Embryonic facial prominence (tissue), 1 donor: ENCODE data around the gene RARA.

Experiments used
- DNase-seq: peaks from one replicate; pipeline ENCODE4 v3.0.0-alpha.2; 2016; ENCODE audit errors: extremely low spot score

Gene RARA

DNA sequence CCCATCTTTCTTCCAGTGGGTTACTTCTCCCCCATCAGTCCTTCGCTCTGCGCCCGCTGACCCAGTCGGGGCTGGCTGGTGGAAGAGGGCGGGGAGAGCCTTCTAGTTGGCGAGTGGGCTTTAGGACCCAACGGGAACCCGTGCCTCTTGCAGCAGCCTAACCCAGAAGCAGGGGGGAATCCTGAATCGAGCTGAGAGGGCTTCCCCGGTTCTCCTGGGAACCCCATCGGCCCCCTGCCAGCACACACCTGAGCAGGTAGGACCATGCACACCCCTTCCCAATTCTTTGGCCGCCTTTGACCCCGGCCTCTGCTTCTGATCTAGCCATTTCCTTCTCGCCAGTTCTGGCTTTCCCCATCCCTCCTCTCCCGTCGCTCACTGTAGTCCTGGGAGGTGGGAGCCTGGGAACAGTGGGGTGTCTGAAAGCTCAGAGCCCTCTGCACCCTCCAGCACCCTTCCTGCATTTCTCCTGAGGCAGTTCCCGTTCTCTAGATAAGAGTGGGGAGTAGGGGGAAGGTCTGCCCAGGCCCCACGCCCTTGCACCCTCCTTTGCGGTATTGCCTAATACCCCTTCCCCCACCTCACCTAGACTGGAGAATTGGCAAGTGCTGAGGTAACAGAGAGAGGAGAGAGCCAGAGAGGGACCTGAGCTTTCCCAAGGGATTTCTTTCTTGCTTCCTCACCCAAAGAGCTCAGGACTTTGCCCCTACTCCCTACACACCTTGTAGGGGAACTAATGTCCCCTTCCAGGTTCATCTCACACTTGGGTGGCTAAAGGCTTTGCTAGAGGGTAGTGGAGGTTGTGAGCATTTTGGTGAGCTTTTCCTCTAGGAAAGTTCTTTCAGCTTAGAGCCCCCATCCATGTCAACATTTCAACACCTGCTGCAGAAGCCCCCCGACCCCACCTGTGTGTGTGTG is at the start of gene RARA:
TSS of gene RARA (plus strand) at position 150 of the 918 bp plus-strand sequence. CDS start 22,039 bp downstream, outside the sequence.
- no peak for DNase-seq

DNA sequence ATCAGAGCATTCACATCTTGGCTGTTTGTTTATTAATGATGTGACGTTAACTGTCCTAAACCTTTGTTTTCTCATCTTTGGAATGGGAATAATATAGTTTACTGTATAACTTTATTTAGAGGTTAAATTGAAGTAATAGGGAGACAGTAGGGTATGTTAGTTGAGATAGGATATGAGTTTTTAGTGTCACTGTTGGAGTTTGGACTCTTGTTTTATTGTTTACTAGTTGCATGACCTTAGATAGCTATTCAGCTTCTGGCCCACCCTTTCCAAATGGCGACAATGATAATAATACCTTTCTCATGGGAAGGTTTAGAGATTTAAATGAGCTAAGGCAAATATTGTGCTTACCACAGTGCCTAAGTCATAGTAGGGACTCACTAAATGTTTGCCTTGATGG is 49.5 kb upstream of the RARA start:
- no peak for DNase-seq

DNA sequence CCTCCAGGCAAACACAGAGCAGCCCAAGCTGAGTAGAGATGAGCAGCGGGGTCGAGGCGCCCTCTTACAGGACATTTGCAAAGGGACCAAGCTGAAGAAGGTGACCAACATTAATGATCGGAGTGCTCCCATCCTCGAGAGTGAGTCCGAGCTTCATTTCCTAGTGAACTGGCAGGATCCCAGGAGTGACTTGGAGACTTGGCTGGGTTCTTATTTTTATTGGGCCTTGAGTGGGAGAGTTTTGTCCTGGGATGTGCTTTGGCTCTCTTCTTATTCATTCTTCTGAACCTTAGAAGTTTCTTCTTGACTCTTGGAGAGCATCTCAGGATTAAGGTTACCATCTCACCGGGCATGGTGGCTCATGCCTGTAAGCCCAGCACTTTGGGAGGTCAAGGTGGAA is 48.5 kb upstream of the RARA start:
- DNase-seq = no peak

DNA sequence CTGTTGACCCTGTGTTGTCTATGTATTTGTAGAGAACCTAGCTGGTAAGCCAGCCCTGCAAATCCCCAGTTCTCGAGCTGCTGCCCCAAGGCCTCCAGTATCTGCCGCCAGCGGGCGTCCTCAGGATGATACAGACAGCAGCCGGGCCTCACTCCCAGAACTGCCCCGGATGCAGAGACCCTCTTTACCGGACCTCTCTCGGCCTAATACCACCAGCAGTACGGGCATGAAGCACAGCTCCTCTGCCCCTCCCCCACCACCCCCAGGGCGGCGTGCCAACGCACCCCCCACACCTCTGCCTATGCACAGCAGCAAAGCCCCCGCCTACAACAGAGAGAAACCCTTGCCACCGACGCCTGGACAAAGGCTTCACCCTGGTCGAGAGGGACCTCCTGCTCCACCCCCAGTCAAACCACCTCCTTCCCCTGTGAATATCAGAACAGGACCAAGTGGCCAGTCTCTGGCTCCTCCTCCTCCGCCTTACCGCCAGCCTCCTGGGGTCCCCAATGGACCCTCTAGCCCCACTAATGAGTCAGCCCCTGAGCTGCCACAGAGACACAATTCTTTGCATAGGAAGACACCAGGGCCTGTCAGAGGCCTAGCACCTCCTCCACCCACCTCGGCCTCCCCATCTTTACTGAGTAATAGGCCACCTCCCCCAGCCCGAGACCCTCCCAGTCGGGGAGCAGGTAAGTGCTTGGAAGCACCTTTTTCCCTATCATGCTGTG is 44.4 kb upstream of the RARA start:
- DNase-seq = no peak

DNA sequence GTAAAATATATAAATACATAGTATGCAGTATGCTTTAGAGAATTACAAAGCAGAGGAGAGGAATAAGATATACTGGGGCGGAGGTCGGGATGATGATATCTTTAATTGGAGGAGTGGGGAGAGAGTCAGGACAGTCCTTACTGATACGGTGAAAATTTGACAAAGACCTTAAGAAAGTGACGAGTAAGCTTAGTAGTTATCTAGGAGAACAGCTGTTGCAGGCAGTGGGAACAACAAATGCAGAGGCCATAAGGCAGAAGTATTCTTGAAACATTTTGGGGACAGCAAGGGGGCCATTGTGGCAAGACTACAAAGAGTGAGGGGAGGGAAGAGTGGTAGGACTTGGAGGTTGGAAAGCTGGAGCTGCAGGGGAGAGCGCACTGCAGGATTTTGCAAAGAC is 43.6 kb upstream of the RARA start:
- no peak for DNase-seq

DNA sequence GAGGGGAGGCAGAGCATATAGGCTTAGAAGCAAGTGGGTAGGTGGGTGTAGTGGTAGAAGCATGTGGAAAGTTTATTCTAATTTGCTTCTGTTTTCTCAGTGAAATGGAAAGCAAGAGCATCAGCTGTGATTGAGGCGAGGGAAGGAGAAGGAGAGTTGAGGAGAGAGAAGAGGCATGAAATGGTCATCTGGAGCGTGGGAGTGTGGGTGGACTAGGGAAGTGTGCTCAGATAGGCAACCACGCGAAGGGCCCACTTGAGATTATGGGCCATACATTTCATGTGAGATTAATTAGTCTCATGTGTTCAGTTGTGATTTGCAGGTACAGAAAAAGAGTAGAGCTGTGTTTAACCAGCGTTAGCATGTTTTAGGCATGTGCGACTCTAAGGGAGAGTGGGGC is 42.1 kb upstream of the RARA start:
- DNase-seq = no peak

DNA sequence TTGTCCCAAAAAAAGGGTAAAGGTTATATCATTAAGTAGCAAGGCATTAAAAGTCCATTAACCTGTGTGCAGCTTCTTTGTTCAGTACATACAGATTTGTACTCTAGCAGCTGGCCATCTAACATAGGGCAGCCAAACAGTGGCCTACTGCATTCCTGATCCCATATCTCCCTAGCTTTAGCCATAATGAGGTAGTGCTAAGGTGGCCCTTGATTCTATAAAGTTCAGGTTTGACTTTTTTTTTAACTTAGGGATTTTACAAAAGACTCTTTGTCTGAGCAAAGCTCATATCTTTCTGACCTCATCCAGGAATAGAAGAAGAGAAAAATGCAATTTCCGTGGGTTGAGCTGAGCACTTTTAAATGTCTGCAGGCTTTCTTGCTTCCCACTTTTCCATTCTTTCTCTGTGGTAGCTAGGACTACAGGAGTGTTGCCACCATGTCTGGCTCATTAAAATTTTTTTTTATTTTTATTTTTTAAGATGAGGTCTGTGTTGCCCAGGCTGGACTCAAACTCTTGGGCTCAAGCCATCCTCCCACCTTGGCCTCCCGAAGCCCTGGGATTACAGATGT is 40.8 kb upstream of the RARA start:
- DNase-seq = no peak

DNA sequence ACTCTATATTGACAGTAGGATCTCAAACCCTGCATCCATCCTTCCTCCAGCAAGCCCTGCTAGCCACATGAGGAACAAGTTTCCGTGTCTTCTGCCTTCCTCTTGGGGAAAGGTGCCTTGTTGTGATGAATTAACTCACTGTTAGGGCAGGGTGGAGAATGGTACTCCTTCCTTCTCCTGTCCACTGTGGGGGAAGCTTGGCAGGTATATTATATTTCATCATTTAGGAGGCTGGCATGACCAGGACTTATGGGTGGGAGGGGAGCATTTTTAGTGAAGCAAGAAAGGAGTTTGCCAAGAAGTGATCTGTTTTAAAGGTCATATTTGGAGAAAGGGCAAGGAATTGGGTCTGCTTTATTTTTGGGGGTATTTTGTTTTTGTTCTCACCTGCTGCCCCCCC is 30.6 kb upstream of the RARA start:
- no peak for DNase-seq

DNA sequence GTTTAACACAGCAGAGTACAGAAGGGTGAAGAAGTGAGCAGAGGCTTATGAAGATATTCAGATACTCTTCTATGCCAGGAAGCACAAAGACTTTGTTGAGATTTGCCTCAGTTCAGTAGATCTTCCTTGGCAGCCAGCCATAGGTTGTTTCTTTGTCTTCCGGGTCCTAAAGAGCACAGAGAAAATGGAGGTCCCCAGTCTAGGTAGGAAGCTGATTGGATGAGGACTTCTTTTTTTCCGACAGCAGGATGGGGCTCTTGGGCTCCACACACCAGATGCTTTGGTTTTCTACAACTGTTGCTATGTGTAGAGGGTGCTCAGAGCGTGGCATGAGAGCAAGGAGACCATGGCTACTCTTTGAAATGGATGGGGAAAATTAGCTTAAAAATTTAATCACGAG is 29.6 kb upstream of the RARA start:
- DNase-seq = no peak

DNA sequence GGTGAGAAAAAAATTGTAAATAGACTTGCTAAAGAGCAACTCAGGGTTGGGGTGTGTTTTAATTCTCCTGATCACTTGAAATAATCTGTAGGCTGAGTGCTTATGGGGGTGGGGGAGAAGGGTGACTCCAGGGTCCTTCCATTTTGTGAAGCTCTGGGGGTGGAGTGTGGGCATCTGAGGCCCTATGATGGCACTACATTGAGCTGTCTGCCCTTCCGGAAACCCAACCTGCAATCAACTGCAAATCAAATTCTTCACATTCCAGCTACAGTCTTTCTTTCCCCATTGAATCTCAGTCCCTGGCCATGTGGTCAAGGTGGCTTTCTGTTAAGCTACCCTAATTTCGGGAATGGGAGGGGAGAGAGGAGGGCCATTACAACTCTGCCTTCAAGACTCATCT is 27.3 kb upstream of the RARA start:
- DNase-seq = no peak

DNA sequence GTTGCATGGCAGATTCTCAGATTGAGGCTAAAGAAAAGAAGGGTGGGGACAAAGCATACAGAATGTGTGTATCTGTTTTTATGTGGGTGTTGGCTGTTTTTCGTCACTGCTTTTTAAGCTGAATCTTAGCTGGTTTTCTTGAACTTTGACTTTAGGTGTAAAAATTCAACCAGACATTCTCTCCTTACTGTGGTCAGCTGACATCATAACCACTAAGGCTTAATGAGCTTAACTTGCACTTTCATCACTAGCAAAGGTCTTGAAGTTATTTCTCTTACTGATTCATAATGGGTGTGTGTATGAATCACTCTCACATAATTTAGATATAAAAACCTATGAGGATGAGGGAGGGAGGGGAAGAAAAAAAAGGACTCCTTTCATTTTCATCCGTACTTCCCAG is 25.3 kb upstream of the RARA start:
- no peak for DNase-seq

DNA sequence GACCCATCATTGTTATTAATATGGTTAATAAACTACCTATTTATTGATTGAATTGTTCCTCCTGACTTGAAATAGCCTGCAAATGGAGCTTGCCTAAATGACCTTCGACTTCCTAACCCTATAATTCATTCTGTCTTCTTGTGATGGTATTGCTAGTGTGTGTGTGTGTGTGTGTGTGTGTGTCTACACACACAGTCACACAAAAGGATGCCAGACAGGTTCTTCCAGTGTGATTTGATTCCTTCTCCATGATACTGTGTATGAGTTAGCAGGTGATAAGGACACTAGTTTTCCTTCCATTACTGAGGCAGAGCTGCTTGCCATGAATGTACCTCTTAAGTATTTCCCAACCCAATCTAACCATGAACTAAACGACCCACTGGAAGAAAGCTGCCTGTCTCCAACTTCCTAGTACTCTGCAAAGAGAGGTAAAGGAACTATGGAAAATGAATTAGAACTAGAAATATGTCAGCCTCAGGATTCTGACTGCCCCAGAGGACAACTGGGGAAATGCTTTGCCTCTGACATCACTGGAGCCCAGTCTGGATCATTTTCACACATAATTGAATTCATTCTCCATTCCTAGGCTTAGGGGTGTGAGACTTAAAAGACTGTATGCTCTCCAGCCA is 24.8 kb upstream of the RARA start:
- DNase-seq = no peak

DNA sequence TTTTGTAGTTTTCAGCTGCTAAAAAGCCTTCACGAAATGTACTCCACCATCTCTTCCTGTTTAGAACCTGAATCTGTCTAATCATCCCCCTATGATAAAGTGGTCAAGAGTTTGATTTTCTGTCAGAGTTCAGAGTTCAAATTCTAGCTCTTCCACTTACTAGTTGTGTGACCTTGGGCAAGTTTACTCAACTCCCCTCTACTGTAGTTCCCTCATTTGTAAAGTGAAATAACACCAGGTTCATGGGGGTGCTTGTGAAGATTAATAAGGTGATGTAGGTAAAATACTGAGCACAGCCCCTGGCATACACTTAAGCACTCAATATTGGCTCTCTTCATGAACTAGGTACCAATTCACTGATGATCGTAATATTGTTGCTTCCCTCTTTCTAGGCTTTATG is 22.5 kb upstream of the RARA start:
- no peak for DNase-seq

DNA sequence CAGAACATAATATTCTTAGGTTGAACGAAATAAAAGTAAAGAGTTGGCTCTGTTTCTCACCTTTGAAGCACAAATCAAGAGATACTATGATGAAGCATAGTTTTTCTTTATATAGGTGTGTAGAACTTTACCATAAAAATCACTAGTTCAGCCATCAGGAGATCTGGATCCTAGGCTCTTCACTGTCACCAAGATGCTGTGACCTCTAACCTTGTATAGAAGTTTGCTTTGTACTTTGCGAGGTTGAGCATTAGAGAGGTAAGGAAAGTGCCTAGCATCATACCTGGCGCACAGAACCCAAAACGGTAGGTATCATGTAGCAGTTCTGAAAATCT is 21.9 kb upstream of the RARA start:
- no peak for DNase-seq

DNA sequence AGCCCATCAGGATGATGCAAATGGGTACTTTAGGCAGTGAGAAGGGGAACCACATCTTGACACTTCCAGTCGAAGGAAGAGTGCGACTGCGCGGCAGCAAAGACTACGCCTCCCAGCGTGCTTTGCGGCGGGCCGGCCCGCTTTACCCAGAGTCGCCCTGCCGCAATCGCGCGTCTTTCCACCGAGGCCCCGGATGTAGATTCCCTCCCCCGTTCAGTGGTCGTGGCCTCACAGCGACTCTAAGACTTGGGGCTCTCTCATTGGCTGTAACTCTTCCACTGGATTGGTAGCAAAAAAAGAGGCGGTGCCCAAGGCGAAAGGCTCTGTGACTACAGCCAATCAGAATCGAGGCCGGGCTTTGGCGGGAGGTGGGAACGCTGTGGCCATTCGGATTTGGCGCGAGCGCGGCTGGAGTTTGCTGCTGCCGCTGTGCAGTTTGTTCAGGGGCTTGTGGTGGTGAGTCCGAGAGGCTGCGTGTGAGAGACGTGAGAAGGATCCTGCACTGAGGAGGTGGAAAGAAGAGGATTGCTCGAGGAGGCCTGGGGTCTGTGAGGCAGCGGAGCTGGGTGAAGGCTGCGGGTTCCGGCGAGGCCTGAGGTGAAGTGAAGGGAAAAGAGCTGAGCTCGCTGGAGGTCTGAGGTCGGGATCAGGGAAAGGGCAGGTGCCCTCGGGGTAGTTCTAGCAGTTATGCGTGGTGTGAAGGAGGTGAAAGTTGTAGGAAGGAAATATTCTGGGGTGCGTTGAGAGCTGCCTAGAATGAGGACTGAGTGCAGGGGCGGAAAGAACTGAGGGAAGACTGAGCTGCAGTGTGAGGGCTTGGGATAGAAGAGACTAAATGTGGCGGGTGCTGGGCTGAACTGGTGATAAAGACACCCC is 21.2 kb upstream of the RARA start, which contains the start of gene CDC6:
TSS of gene CDC6 (plus strand) at position 386 of the 876 bp plus-strand sequence. CDS start 1,542 bp downstream, outside the sequence.
- DNase-seq = peak; percentile 98

DNA sequence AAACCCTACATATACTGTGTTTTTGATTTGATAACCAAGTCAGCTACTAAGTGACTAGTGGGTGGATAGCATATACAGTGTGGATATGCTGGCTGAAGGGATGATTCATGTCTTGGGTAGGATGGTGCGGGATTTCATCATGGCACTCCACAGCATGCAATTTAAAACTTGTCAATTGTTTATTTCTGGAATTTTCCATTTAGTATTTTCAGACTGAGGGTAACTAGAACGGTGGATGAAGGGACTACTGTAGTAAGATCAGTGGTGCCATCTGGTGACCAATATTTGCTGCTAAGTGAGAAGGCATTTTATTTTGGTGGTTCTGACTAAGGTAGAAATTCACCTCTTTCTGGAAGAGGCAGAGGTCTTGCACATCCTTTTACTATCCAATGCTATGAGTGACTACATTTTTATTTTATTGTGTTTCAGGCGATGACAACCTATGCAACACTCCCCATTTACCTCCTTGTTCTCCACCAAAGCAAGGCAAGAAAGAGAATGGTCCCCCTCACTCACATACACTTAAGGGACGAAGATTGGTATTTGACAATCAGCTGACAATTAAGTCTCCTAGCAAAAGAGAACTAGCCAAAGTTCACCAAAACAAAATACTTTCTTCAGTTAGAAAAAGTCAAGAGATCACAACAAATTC is 18.2 kb upstream of the RARA start:
- DNase-seq = no peak

DNA sequence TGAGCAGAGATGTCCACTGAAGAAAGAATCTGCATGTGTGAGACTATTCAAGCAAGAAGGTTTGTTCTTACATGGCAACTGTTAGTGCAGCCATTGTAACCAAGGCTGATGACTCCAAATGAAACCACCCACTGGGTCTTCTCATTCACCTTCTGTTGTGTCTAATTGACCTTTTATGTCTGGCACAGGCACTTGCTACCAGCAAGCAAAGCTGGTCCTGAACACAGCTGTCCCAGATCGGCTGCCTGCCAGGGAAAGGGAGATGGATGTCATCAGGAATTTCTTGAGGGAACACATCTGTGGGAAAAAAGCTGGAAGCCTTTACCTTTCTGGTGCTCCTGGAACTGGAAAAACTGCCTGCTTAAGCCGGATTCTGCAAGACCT is 17.7 kb upstream of the RARA start:
- no peak for DNase-seq

DNA sequence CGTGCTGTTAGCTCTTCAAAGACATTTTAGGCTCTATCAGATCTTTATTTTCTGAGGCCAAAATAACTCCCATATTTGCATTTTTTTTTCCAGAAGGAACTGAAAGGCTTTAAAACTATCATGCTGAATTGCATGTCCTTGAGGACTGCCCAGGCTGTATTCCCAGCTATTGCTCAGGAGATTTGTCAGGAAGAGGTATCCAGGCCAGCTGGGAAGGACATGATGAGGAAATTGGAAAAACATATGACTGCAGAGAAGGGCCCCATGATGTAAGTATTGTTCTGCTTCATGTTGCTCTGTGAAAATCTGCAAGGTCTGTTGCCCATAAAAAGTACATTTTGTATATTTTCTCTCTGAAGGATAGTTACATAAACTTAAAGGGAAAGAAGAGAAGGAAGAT is 15.6 kb upstream of the RARA start:
- DNase-seq = no peak

DNA sequence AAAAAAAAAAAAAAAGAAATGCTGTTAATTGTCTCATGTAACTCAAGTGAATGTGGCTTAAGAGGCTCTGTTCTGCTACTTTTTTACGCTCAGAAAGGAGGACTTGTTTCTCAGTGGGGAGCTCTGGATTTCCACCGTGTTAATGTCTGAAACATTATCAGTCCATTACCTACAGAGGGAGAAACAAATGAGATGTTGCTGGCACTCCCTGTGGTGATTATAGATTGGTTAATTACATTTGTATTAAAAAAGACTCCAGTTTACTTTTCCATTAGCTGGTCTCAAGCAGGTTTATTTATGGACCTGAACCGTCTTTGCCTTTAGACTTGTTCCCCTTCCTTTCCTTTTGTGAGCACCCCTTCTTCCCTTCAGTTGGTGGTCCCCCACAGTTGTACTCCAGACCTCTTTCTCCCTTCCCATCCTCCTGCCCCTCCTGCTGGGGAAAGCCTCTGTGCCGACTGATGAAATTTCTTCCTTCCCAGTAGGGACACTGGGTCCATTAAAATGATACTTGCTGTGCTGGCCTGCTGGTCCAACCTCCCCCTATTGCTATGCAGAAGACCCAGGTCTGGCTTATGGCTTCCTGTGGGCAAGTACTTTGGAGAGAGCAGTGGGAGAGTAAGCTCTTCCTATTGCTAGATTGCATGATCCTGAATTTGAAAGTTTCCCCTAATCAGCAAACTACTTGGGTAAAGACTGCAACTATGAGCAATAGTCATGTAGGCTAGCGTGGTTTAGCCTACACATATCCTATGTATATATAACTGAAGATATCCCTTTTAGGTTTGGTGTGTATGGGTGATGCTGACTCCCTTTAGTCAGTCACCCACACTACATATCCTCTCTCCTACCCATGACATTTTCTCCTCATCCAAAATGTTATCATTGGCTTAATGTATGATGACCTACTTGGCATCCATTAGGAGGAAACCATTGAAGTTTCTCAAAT is 13.2 kb upstream of the RARA start:
- no peak for DNase-seq

DNA sequence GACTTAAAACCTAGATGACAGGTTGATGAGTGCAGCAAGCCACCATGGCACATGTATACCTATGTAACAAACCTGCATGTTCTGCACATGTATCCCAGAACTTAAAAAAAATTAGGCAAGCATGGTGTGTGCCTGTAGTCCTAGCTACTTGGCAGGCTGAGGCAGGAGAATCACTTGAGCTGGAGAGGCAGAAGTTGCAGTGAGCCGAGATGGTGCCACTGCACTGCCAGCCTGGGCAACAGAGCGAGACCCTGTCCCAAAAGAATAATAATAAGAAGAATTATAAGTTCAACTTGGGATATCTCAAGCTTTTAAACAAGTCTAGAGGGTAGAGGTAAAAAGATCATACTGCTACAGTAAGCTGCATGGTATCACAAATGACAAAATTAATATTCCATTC is 11.5 kb upstream of the RARA start:
- DNase-seq = no peak
